ENCODE results near the gene LMO2.
"Not testable (repeated sequence)": the region's sequence is repeated elsewhere in the genome, so short reads cannot be mapped to it uniquely, and the experiment has no call there.

Gene LMO2

DNA sequence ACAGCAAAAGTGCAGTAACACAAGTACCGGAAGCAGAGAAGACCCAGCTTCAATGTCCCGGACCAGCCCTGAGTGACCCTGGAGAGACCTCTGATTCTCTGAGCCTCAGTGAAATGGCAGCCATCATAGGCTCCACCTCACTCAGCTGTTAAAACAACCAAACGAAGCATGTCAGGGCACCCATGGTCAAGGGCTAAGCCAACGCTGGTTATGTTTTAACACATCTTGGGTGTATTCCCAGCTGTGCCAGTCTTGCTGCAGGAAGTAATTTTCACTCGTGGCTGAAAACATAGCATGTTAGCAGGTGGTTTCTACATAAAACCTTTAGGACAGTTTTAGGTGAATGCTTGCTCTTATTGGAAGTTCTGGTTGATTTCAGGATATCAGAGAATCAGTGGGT lies 30.9 kb downstream of the LMO2 start:
- no peak for DNase-seq

DNA sequence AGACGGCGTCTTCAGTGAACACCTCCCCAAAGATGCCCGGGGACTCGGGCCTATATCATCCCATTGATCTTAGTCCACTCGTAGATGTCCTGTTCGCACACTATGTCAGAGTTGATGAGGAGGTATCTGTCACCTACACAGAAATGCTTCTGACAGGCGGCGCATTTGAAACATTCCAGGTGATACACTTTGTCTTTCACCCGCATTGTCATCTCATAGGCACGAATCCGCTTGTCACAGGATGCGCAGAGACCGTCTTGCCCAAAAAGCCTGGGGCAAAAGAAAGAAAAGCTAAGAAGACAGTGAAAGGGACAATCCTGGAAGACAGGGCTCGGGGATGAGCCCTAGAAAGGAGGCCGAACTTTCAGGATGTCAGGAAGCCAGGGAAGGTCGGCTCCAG lies 32.6 kb downstream of the LMO2 start:
- no peak for DNase-seq

DNA sequence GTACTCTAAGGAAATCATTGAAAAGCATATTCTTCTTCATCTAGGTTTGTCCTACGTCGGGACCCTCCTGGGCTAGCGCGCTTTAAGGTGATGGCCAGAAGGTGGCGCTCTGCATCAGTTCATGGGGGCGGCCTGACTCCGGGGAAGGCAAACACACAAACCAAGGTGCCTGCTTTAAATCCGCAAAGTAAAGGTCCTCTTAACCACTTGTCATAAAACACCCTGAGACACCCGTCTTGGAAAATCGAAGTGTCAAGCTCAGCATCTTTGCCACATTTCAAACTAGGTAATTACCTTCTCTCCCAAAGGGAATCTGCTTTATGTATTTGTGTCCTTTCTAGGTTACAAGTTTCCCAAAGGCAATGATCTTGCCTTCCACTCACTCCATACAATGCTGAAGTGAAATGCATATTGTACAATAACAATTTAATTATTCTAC lies 33.9 kb downstream of the LMO2 start:
- DNase-seq, result peak; percentile 65 to 77

DNA sequence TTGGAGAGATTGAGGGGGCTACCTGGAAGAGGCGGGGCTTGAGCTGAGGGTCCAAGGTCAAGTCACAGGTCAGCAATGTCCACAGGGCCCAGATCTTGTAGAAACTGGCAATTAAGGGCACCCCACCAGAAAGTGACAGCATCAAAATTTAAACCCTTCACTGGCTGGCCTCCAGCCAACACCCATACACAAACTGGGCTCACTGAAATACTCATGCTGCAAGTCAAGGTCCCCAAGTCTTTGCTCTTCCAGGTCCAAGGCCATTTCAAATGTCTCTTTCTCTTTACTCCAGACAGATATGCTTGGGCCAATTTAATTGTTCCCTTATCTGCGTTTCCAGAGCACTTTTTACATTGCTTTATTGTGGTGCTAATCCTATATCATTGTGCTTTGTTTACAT lies 36.4 kb downstream of the LMO2 start:
- no peak for DNase-seq

DNA sequence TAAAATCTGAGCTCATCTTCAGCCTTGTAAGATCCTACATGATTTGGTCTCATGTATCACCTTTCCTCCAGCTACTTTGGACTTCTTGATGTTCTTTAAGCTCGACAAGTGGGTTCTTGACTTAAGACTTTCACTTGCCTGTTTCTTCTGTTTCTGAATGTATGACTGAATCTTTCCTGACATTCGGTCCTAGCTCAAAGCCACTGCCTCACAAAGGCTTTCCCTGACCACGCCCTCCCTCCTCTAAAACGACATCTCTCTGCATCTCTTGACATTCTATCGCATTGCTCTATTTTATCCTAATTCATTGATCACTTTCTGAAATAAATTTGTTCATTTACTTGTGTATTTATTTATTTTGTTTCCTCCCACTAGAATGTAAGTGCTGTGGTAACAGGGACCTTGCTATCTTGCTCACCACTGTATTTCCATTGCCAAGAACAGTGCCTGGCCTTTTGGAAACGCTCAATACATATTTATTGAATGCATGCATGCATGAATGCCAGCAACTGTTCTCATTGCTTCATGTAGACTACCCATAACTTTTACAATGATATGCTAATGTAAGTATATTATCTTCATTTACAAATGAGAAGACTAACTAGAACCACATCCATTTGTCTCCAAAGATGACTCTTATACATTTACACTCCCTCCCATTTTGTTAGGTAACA lies 43.0 kb downstream of the LMO2 start:
- no peak for DNase-seq

DNA sequence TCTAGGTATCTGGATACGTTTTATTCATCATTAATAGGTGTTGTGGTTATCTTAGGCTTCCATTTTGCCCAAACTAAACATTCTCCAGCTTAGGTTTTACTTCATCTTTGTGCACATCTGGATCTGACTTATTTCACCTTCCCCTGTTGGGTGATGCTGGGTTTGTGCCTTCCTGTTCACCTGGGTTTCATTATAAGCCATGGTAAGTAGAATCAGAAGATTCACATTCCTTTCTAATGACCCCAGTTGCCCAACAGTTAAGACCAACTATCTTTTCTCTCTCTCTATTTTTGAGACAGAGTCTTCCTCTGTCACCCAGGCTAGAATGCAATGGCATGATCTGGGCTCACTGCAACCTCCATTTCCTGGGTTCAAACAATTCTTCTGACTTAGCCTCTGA lies 44.6 kb downstream of the LMO2 start:
- no peak for DNase-seq

DNA sequence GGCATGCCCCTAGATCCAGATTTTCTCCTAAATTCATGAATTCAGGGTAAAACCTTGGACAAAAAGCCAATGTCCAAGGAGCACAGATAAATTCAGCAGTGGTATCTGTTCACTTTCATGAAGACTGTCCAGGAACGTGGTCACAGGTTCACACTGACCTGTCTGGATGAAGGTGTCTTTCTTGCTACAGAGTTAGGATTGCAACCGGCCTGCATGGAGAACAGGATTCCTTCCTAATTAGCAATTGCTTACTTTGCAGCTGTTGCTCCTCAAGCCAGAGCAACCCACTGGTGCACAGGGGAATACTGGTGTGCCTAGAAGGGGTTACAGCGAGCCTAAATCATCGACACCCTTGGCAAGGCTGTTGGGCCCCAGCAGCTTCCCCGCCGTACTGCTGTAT lies 47.6 kb downstream of the LMO2 start:
- no peak for DNase-seq

DNA sequence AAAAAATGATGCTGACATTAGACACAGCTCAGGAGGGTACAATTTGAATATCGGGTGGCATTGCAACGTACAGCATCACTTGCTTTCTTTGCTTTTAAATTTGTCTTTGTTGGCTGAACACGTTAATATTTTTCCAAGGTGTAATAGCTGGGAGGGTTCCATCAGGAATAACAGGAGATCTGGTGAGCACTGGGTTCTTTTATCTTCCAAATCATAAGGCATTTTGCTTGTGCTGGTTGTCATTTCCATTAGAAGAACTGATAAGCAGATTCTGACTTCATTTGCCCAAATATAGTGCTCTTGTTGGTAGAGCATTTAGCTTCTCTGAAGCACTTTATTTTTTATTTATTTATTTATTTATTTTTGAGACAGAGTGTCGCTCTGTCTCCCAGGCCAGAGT lies 48.9 kb downstream of the LMO2 start:
- DNase-seq, result no peak

DNA sequence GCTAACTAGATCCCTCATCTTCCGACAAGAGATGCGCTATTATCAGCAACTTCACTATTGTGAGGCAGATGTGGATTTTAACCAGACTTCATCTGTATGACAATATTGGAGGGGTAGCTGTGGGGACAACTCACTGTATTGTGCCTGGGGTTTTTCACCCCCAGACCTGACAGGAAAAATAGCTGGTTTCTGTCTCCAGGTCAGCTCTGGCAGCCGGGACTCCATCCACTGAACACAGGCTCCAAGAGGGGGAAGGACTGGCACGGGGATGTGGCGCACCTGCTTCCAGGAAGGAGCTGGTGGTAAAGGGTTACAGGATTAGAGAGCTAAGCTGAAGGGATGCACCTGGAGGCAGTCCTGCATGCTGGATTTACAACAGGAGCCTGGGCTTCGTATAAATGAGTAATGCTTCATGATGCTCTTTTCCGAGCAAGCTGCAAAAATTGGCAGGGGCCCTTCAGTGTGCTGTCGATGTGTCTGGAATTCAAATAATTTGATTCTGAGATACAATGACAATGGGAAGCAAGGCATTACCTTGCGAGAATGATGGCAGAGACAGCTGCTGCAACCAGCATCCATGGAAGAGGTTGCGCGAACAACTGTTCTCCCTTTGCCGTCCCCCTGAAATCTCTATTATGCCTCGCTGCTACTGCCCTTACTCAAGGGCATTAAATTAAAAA lies 49.5 kb downstream of the LMO2 start:
- no peak for DNase-seq

DNA sequence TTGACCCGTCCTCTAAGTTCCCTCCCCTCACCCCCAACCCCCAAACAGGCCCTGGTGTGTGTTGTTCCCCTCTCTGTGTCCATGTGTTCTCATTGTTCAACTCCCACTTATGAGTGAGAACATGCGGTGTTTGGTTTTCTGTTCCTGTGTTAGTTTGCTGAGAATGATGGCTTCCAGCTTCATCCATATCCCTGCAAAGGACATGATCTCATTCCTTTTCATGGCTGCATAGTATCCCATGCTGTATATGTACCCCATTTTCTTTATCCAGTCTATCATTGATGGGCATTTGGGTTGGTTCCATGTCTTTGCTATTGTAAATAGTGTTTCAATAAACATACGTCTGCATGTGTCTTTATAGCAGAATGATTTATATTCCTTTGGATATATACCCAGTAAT lies 53.6 kb downstream of the LMO2 start:
- DNase-seq, result not testable (repeated sequence)

DNA sequence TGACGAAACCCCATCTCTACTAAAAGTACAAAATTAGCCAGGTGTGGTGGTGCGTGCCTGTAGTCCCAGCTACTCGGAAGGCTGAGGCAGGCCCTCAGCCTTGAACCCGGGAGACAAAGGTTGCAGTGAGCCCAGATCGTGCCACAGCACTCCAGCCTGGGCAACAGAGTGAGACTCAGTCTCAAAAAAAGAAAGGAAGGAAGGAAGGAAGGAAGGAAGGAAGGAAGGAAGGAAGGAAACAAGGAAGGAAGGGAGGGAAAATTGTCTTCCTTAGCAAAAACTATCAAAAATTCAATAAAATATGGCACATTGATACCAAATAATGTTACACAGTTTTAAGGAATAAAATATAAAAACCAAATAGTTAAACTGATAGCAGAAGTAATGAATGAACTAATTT lies 54.5 kb downstream of the LMO2 start:
- DNase-seq, result not testable (repeated sequence)

DNA sequence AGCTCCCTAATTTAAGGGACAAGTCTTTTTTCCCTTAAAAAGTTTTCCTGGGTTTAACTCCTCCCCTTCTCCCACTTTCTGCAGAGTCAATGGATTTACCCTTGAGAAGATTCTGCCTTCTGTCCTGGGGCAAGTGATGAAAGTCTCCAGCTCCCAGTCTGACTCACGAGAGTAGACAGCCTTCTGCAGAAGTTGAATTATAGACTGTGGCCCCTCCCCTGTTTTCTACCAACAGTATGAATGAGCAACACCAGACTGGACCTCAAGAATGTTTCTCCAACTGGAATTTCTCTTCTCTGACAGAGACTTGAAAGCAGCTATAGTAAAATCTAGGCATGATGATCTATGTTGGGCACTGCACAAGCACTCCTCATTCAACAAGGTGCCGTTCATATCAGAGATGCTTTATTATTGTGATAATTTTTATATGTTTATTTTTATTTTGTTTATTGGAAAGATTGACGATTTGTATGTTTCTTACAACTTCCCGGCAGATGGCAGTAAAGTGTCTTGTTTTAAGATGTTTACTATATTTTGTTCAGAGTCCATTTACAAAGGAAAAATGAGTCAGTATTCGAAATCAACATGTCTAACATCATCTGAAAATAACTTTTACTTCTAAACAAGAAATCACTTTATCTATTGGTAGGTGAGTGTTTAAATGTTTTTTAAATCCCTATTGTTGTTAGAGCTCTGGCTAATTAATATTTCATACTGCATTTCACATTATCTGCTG lies 56.6 kb downstream of the LMO2 start:
- DNase-seq, result no peak

DNA sequence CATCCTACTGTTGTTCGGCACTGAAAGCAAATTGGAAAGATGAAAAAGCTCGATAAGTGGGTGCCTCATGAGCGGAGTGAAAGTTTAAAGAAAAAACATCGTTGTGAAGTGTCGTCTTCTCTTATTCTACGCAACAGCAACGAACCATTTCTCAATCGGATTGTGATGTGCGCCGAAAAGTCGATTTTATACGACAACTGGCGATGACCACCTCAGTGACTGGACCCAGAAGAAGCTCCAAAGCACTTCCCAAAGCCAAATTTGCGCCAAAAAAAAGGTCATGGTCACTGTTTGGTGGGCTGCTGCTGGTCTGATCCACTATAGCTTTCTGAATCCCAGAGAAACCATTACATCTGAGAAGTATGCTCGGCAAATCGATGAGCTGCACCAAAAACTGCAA lies 59.2 kb downstream of the LMO2 start:
- DNase-seq, result no peak

DNA sequence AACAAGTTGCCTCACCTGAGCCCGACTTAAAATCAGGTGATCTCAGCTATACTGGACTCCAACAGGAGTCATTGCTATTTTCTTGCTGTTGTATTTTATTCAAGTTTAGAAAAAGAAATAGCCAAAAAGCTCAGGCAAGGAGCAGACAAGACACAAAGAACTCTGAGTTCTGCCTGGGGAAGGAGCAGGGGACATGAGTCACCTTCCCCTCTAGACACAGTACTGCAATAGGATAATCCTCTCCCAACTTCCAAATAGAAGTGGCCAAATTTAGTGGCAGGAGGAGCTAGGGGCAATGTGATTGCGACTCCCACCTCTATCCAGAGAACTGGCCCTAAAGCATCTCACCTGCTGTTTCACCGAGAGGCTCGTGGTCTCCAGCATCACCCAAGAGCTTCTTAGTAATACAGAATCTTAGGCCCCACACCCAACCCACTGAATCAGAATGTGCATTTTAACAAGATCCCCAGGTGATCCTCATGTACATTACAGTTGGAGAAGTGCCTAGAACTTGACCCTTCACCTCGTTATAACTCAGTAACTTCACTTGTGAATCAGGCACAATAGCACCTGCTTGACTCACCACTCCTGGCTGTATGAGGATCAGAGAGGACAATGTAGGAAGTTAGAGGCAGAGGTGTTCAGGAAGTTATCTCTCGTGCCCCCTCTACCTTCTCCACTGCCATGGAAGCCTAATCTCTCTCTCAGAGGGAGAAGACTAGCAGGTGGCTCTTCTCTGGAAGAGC lies 60.8 kb downstream of the LMO2 start:
- no peak for DNase-seq

DNA sequence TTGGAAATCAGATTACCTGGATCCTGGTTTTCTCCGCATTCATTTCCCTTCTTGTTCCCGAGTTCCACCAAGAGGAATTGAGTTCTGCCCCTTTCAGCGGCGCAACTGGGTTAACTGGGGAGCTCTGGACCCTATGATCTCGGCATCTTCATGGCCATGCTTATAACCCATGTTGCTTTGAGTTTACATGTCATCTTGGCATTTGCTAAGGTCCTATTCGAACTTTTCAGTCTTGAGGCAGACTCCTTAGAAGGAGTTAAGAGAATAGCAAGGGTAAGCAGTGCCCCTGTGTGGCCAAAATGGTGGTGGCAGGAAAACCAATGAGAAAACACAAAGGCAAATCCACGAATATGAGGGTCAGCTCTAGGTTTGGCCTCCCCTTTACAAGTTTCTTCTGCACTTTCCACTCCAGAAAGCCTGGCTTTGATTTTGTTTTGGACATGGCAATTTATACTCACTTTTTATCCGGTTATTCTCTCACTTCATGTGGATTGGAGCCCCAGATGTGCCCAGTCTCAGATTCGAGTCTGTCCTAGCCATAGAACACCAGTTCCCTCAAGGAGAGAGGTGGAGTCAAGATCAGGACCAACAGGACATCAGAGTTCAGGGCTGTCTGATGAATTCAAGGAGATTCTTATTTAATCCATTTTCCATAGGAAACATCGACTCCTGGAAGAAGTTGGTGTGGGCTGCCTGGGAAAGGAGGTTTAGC lies 62.3 kb downstream of the LMO2 start:
- DNase-seq, result peak; percentile 28 to 51

DNA sequence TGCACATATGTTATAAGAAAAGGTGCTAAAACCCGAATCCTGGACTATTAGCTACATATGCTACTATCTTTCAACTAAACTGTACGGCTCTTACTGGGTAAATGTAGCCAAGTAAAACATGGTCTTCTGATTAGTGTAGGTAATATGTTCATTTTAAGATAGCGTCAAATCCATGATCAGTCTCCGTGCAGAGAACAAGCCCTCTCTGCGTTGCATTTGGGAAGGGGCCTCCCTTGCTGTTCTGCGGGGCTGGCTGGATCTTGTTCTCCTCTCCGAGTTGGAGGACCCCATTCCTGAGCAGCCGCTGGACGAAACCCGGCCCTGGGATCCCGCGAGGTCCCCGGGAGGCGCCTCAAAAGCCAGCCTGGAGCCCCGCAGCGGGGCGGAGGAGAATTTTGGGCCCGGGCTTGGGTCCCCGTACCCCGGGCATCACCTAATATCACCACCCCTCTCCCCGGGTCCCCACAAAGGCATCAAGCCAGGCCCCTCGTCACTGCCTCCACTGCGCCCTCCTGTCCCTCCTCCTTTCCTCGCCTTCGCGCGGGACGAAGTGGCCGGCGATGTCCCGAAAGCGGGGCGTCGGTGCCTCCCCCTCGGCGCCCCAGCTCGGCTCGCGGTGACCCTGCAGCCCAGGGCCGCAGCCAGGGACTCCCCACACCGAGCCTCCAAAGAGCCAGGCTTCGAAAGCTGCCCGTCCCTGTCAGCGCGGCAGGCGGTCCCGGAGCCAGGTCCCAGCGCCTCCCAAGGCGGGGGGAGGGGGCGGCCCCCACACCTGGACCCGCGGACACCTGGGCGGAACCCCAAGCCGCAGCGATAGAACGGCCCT lies 63.1 kb downstream of the LMO2 start:
- DNase-seq, result no peak

DNA sequence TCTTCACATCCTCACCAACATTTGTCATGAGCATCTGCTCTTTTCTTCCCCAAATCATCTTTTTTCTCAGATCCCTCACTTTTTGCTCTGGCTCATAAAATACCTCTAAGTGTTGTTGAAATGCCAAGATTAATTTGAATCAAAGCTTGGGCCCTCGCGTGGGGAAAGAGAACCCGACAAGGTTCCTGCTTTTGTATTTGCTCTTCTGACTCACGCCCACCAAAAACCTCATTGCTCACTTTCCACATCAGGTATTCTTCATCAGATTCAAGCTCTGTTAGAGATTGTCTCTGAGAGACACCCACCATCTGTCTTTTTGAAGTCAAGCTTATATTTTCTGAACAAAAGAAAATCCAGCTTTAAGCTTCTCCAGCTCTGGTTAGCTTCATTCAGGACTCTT lies 64.7 kb downstream of the LMO2 start:
- no peak for DNase-seq

DNA sequence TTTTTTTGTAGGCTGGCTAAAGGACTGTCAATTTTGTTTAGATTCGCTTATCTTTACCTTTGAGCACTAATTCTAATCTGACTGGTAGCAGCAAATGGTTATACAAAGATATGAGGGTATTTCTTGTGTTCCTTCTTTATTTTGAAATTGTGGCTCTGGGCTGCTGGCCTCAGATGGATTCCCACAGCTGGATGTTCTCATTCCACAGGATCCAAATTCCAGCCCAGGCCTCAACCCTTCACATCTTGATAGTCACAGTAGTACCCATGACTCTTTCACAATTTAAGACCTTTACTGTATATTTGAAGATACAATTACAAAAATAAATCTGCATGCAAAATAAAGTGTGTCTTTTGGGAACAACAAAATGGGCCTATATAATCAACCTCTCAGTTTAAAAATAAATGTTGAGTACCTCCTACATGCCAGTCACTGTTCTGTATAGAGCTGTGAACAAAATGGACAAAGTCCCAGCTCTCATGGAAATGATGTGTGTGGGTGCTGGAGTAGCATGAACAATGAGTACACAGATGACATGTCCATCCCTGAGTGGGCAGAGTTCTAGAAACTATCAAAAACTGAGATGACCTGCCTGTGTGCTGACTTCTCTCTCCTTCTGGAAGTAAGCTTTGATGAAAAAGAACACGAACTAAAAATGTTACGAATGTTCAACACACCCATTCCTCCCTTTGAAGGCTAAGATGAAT lies 65.9 kb downstream of the LMO2 start:
- DNase-seq, result no peak

DNA sequence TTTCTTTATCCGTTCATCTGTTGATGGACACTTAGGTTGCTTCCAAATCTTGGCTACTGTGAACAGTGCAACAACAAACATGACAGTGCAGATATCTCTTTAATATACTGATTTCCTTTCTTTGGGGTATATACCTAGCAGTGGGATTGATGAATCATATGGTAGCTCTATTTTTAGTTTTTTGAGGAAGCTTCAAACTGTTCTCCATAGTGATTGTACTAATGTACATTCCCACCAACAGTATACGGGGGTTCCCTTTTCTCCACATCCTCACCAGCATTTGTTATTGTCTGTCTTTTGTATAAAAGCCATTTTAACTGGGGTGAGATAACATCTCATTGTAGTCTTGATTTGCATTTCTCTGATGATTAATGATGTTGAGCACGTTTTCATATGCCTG lies 68.9 kb downstream of the LMO2 start:
- not testable (repeated sequence) for DNase-seq

DNA sequence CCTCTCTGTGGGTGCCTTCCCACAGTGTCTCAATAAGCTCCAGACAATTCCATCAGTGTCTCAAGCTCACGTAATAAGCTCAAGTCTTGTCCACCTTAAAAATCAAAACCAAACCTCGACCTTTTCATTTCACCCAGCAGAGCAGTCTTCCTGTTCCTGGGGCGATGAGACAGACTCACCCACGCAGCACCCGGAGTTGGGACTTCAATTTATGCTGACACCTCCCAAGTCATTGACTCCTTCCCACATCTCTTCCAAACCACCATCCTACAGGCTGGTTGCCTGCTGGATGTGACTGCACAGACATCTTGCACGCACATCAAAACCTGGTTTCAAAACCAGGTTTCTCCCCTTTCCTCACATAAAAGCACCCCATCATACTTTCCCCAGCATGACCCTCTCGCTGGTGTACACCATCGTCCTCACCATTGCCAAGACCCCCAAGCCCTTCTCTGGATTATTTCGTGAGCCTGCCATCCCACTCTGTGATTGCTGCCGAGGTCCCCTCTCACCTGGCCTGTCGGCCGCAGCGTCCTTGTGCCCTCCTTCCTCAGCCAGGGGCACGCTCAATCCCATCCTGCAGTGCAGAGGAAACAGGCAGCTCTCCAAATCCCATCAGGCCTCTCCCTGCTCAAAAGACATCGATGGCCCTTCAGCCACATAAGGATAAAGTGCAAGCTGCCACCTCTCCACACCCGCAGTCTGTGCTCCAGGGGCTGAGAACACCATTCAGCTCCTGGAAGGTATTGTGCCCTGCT lies 72.4 kb downstream of the LMO2 start:
- DNase-seq, result no peak

Data from activated CD4-positive, alpha-beta T cell treated with anti-CD3 and anti-CD28 coated beads for 4 hours (primary cell).